HG02981 (cell line): Measurements from ENCODE around the gene KANSL1L.

Source experiments
- ATAC-seq: cut with Tn5 transposase; IDR thresholded peaks from one replicate; pipeline ENCODE4 v1.9.1; 2021; ENCODE audit warnings: mild to moderate bottlenecking, moderate library complexity; ENCODE audit not compliant: unreplicated experiment

Gene KANSL1L

GRCh38 chr2:210072922-210073509 lies 98.2 kb downstream of the KANSL1L start:
- ATAC-seq: peak; percentile 78

GRCh38 chr2:210072493-210072892 lies 98.7 kb downstream of the KANSL1L start:
- no peak for ATAC-seq

GRCh38 chr2:210063306-210063705 lies 107.9 kb downstream of the KANSL1L start:
- no peak for ATAC-seq

- no peak for ATAC-seq
These were observed 115.4 kb downstream of the KANSL1L start for GRCh38 chr2:210055825-210056224.

- ATAC-seq: no peak
These were observed 116.5 kb downstream of the KANSL1L start for GRCh38 chr2:210054696-210055095.

GRCh38 chr2:210050885-210051284 lies 120.3 kb downstream of the KANSL1L start:
- no peak for ATAC-seq

- no peak for ATAC-seq
These were observed 121.4 kb downstream of the KANSL1L start for GRCh38 chr2:210049831-210050230.

- ATAC-seq: no peak
These were observed 124.2 kb downstream of the KANSL1L start for GRCh38 chr2:210046851-210047500.

GRCh38 chr2:210038078-210038477 lies 133.1 kb downstream of the KANSL1L start:
- ATAC-seq: no peak

- no peak for ATAC-seq
These were observed 135.5 kb downstream of the KANSL1L start for GRCh38 chr2:210035679-210036078.

GRCh38 chr2:210034087-210034683 lies 137.0 kb downstream of the KANSL1L start:
- no peak for ATAC-seq

GRCh38 chr2:210028178-210028577 lies 143.0 kb downstream of the KANSL1L start:
- ATAC-seq: no peak

- no peak for ATAC-seq
These were observed 143.6 kb downstream of the KANSL1L start for GRCh38 chr2:210027608-210028007.

- no peak for ATAC-seq
These were observed 148.4 kb downstream of the KANSL1L start for GRCh38 chr2:210022824-210023223.

GRCh38 chr2:210020138-210020537 lies 151.1 kb downstream of the KANSL1L start:
- ATAC-seq: no peak

- no peak for ATAC-seq
These were observed 161.3 kb downstream of the KANSL1L start for GRCh38 chr2:210009896-210010295.

GRCh38 chr2:210009126-210009525 lies 162.1 kb downstream of the KANSL1L start:
- ATAC-seq: peak; percentile 49

- ATAC-seq: no peak
These were observed 163.3 kb downstream of the KANSL1L start for GRCh38 chr2:210007895-210008294.

- ATAC-seq: no peak
These were observed 166.3 kb downstream of the KANSL1L start for GRCh38 chr2:210004881-210005280.

- ATAC-seq: no peak
These were observed 167.8 kb downstream of the KANSL1L start for GRCh38 chr2:210003359-210003758.

- ATAC-seq: peak; percentile 99
These were observed 168.8 kb downstream of the KANSL1L start, which contains the start of gene RPE for GRCh38 chr2:210002158-210003157. Gene RPE, plus strand, starts transcription at chr2:210002638. Its CDS starts 24 bp downstream, at chr2:210002662.
